ENCODE results near the gene GPC5. TPM values are rescaled to one million over a fixed set of nuclear protein-coding genes. Genes with fewer than 3 reads are reported as not detected.

The GPC5 gene
- total RNA-seq, 2 donors from 2014 or later, result 0.83 to 1.3 TPM

GRCh38 chr13:91358387-91358782 is 40.0 kb upstream of the GPC5 start:
- TF ChIP-seq CTCF (IDR thresholded peaks at IDR 0.05), result no peak
- H3K36me3 ChIP-seq, result peaks cover 23% of the 10 kb centered on the region
- peaks cover 0 to 7% of the 10 kb centered on the region in 2 donors for H3K4me1 ChIP-seq
- no peak for DNase-seq (ENCODE audit: low spot score)
- H3K4me3 ChIP-seq, result no peak overlapping the region
- H3K9me3 ChIP-seq, result no peaks in the 10 kb centered on the region
- H3K27ac ChIP-seq, result no peak overlapping the region
- no peaks in the 10 kb centered on the region for H3K27me3 ChIP-seq

GRCh38 chr13:91359111-91359510 is 39.3 kb upstream of the GPC5 start:
- no peaks in the 10 kb centered on the region for H3K9me3 ChIP-seq
- H3K4me1 ChIP-seq, result no peaks in the 10 kb centered on the region
- H3K4me3 ChIP-seq, result no peak overlapping the region
- no peaks in the 10 kb centered on the region for H3K27me3 ChIP-seq
- peaks cover 16% of the 10 kb centered on the region for H3K36me3 ChIP-seq
- no peak for DNase-seq (ENCODE audit: low spot score)
- no peak overlapping the region for H3K27ac ChIP-seq
- TF ChIP-seq CTCF (IDR thresholded peaks at IDR 0.05), result no peak

GRCh38 chr13:91359631-91360030 is 38.8 kb upstream of the GPC5 start:
- Histone ChIP-seq H3K4me3 (no peak overlapping the region), H3K27me3 (no peaks in the 10 kb centered on the region), H3K4me1 (no peaks in the 10 kb centered on the region), H3K27ac (no peak overlapping the region), H3K9me3 (no peaks in the 10 kb centered on the region), H3K36me3 (peaks cover 12% of the 10 kb centered on the region)
- no peak for TF ChIP-seq CTCF (IDR thresholded peaks at IDR 0.05)
- DNase-seq (ENCODE audit: low spot score), result no peak

- Histone ChIP-seq H3K9me3 (no peaks in the 10 kb centered on the region), H3K27me3 (no peaks in the 10 kb centered on the region), H3K4me1 (no peaks in the 10 kb centered on the region), H3K27ac (no peak overlapping the region), H3K36me3 (peaks cover 7% of the 10 kb centered on the region), H3K4me3 (no peak overlapping the region)
- no peak for TF ChIP-seq CTCF (IDR thresholded peaks at IDR 0.05)
- DNase-seq (ENCODE audit: low spot score), result no peak
Measured at GRCh38 chr13:91360246-91360751, 38.1 kb upstream of the GPC5 start.

GRCh38 chr13:91361755-91362271 is 36.6 kb upstream of the GPC5 start:
- Histone ChIP-seq H3K27ac (no peak overlapping the region), H3K9me3 (no peaks in the 10 kb centered on the region), H3K27me3 (no peaks in the 10 kb centered on the region), H3K36me3 (no peaks in the 10 kb centered on the region), H3K4me1 (no peaks in the 10 kb centered on the region), H3K4me3 (no peak overlapping the region)
- no peak for TF ChIP-seq CTCF (IDR thresholded peaks at IDR 0.05)
- DNase-seq (ENCODE audit: low spot score), result no peak

- Histone ChIP-seq H3K9me3 (no peaks in the 10 kb centered on the region), H3K4me3 (no peak overlapping the region), H3K27me3 (no peaks in the 10 kb centered on the region), H3K36me3 (no peaks in the 10 kb centered on the region), H3K27ac (no peak overlapping the region), H3K4me1 (no peaks in the 10 kb centered on the region)
- no peak for TF ChIP-seq CTCF (IDR thresholded peaks at IDR 0.05)
- DNase-seq (ENCODE audit: low spot score), result no peak
Measured at GRCh38 chr13:91362908-91363307, 35.5 kb upstream of the GPC5 start.

All from right atrium auricular region (tissue), 2 donors.